DND-41 (cell line): ENCODE measurements around the gene FNDC10.

Experiments used
- CTCF ChIP-seq: IDR thresholded peaks from 2 replicates; pipeline ENCODE4 v1.5.1; 2012; ENCODE audit warnings: borderline replicate concordance, low read length, moderate library complexity, mild to moderate bottlenecking; ENCODE audit not compliant: poor library complexity, severe bottlenecking; ENCODE audit errors: extremely low read depth
- EZH2 ChIP-seq: IDR thresholded peaks from 3 replicates; pipeline ENCODE4 v1.6.1; 2012; ENCODE audit warnings: borderline replicate concordance, low read depth, mild to moderate bottlenecking, moderate library complexity, low read length, inconsistent platforms; ENCODE audit not compliant: severe bottlenecking

DNA sequence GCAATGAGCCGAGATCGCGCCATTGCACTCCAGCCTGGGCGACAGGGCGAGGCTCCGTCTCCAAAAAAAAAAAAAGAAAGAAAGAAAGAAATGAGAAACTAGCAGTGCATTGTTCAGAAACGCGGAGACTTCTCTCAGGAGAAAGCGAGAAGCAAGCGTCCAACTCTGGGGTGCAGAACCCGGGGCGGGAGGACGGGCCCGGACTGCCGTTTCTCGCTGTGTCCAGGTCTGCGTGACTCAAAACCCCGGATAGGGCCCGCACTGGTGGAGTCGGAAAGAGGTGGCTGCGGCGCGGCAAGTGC lies 15.0 kb upstream of the FNDC10 start:
- no peak for TF ChIP-seq CTCF
- no peak for TF ChIP-seq EZH2
